Hematopoietic multipotent progenitor cell treated with erythropoietin and hydrocortisone succinate and interleukin-3 and kit ligand, for 6 days (in vitro differentiated cells): ENCODE measurements around the gene GMEB2.
"Not testable (repeated sequence)": the region's sequence is repeated elsewhere in the genome, so short reads cannot be mapped to it uniquely, and the experiment has no call there.

Experiments used
- DNase-seq: peaks from one replicate; pipeline ENCODE4 v3.0.0-alpha.2; 2015

Gene GMEB2

DNA sequence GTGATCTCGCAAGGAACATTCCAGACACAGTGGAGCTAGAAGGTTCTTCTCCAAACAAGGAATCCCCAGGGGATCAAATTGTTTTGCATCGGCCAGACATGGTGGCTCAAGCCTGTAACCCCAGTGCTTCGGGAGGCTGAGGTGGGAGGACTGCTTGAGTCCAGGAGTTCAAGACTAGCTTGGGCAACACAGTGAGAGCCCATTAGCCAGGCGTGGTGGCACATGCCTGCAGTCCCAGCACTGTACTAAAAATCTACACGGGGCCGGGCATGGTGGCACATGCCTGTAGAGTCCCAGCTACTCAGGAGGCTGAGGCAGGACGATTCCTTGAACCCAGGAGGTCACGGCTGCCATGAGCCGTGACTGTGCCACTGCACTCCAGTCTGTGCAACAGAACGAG is 15.3 kb downstream of the GMEB2 start:
- DNase-seq = no peak

DNA sequence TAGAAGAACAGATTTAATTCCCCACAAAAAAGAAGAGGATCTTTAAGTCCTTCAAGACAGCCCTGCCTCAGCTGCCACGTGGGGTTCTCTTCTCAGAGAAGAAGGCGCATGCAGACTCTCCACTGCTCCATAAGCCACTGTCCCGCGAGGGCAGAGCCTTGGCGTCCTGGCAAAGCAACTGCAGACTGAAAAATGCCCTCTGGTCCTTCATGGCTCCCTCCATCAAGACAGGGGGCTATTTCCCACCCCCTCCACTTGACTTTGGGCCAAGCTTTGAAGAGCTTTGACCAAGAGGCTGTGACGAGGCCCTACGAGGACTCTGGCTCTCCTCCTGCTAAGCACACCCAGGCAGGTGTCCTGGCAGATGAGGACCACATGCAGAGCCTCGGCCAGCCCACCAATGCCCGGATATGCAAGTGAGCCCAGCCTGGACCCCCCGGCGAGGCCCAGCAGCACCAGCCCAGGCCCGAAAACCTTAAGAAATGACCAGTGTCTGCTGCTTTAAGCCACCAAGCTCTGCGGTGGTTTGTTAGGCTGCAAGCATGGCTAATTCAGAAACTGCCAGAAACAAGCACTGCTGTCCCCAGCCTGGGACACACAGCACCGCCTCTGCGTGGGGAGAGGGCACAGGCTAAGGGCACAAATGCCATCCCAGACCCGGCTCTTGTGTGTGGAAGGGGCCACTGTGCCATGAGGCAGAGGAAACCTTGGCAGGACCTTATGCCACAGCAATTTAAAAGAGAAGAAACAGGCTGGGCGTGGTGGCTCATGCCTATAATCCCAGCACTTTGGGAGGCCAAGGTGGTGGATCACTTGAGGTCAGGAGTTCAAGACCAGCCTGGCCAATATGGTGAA is 16.1 kb downstream of the GMEB2 start:
- no peak for DNase-seq

DNA sequence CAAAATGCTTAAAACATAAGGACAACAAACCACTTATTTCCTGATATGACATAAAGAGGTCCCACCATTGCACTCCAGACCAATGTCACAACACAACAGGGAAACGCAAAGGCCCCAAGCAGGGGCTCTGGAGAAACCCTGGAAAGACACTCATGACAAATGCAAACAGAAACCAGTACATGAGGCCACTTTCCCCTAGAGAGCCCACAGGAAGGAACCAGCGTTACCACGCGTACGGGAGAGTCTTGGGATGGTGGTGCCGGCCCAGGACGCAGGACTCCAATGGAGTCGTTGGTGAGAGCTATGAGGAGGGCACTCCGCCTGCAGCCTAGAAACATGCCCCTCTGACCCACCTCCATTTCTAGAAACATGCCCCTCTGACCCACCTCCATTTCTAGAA is 20.2 kb downstream of the GMEB2 start:
- no peak for DNase-seq

DNA sequence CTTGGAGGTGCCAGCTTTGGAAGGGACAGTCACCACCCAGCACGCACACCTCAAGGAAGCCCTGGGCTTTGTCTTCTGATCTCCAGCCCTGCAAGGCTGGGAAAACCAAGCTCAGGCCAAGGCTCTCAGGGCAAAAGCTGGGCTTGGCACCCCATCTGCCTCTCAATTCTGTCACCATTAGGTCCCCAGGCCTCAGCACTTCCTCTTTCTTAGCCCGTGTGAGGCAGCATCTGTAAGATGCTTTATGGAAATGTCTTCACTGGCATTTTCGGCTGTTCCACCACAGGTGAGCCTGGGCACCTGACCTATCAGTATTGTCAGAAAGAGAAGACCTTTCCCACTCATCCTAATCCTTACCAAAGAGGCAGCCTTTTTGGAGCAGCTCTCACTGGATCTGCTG is 24.6 kb downstream of the GMEB2 start:
- DNase-seq = peak; percentile 14

DNA sequence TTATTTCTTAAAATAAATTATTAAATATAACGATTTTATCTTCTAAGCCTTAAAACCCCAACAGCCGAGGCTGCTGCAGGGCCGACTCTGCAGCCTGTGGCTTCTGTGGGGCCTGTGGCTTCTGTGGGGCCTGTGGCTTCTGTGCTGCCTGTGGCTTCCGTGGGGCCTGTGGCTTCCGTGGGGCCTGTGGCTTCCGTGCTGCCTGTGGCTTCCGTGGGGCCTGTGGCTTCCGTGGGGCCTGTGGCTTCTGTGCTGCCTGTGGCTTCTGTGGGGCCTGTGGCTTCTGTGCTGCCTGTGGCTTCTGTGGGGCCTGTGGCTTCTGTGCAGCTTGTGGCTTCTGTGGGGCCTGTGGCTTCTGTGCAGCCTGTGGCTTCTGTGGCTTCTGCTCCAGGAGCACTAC is 25.2 kb downstream of the GMEB2 start:
- DNase-seq = not testable (repeated sequence)

DNA sequence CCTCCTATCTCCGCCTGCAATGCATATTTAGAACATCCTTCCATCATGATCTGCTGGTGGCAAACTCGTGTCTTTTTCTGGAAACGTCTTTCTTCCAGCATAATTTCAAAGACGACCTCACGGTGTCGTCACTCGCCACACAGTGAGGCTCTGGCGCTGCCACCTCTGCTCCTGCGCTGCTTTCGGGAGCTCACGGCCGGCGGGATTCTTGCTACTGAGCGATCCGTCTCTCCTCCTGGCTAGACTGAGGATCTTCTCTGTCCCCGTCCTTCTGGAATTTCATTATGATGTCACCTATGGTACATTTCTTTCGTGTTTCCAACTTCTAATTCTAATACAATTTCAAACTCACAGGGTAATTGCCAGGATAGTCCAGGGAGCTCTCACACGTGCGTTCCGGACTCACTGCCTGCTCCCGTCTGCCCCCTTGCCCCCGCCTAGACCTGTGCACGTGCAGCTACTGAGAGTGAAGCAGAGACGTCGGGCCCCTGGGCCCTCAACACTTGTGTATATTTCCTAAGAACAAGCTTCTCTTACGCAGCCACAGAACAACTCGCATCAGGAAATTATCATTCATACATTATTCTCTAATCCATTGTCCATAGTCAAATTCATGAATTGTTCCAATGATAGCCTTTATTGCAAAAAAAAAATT is 27.4 kb downstream of the GMEB2 start:
- no peak for DNase-seq

DNA sequence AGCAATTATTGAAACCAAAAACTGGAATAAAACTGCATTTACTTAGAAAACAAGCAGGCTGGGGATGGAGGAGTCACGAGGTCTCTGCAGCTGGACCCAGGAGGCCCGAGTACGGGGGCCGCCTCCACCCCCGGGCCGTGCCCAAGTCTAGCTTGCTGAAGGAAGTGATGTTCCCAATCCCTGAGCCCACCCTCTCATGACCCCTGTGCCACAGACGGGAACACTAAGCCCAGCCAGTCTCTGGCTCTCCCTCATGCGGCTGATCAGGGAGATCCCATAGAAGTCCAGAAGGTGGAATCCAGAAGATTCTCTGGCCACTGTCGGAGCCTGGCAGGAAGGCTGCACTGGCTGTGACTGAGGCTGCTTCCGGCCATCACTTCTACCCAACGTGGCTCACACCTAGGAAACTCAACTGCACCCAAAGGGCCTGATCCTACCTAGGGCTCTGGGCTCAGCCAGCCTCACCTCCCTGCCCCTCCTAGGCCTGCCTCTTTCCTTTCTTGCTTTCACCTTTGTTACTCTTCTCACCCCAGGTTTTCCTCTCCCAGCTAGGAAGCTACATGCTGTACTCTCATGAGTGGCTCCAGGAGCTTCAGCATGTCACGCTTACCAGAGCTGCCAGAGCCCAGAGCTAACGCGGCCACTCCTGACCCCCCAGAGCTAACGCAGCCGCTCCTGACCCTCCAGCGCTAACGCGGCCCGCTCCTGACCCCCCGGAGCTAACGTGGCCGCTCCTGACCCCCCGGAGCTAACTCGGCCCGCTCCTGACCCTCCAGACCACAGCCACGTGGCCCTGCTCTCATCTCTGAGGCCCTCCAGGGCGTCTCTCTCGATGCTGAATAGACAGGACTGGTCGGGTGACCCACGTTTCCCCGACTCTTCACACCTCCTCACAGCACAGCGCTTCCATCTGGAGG is 28.2 kb downstream of the GMEB2 start:
- DNase-seq = no peak

DNA sequence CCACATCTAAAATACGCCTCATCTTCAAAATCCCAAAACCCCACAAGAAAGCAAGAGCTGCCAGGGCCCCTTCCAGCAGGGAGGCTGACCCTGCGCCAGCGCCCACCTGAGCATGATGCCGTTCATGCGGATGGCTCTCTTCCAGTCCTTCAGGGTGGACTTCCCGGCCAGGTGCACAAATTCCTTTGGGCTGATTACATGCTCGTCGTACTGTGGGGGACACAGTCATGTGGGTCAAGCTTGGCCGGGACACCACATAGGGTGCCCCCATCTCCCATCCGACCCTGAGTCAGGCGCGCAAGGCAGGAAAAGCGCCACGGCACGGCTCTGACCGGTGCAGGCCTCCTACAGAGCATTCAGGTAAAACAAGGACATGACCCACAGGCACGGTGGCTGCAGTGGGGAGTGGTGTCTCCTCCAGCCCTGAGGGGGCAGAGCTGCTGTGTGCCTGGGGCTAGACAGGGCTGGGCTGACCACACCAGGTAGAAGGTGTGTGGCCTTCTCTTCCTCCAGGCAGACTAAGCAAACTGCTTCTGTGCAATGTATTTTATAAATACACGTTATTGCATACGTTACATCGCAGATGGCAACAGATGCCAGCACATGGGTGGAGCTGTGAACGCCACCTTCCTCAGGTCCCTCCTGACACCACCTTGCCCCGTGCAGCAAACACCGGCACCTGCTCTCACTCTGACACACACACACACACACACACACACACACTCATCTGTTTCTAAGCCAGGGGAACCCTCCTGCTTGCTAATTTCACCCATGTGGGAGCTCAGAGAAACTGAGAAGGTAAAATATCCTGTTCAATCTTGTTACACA is 29.0 kb downstream of the GMEB2 start:
- DNase-seq = no peak

DNA sequence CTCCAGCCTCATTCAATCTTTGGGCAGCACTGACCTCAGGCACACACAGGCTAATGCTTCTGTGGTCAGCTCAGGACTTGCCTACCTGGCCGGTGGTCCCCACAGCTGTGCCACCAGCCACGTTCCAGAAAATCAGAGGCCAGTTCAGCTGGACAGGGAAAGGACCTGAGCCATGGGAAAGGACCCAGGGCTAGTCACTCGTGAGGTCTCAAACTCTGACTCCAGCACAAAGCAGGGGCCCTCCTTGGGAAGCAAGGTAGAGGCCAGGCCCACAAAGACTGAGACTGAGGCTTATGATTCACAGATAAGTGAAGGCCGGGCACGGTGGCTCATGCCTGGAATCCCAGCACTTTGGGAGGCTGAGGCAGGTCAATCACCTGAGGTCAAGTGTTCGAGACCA is 30.5 kb downstream of the GMEB2 start:
- no peak for DNase-seq

DNA sequence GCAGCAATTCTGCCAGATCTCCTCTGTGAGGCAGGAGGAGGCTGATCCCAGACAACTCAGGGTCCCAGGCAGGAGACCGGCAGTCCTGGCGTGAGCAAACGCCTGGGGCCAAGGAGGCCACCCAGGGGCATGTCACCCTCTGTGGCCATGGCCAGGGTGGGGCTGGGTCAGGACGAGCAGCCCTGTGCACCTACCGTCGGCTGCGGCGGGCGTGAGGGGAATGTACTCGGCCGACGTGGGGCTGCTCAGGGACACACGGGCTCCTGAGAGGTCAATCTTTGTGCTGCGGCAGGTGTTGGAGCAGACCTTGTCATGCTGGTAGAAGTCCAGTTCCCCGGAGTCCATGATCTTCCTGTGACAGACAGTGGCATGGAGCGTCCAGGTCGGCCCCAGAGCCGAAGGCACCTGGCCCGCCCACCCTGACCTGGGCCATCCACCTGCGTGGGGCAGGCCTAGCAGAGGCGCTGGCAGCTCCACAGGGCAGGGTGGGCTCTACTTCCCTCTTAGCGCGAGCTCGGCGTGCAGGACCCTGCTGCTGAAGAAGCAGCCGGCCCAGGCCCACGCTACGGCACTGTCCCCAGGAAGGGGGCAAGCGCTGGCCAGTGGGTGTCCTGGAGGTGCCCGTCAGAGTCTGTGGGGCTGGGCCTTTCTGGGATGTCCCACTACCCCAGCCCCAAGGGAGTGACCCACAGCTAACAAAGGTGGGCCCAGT is 31.3 kb downstream of the GMEB2 start:
- no peak for DNase-seq

DNA sequence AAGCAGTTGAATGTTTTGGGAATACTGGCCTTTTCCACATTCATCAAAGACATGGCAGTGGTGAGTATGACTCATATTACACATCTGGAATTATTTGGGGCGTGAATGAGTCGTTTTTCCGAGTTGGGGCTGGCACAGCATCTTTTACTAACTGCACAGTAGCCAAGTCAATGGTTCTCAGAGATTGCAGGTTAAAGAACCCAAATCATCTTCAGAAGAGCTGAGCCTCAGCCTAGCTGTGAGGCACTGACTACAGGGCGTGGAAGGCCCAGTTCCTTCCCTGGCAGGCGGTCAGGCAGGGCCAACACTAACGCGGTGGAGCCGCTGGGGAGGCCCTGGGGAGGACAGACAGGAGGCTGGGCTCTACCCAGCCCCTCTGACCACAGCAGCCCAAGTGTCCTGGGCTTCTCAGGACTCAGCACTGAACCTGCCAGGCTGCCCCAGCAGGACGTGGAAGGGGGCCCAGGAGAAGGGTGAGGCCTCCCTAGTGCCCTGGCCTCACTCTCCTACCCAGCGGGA is 32.8 kb downstream of the GMEB2 start:
- DNase-seq = no peak

DNA sequence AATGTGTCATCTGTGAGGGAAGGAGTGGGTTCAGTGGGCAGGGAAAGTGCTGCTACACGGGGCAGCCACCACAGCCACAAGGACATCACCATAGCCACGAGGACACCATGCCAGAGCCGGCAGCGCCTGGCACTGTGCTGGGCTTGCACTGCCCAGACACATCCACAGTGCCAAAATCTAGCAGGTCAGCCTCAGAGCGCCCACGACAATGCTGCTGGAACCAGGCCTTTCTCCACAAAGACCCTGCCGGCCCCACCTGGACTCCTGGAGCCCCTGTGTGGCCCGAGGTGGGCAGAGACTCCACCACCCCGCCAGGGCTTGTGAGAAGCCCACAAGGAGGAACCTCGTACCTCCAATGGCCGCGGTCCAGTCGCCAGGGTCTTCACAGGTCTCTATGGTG is 34.2 kb downstream of the GMEB2 start:
- no peak for DNase-seq

DNA sequence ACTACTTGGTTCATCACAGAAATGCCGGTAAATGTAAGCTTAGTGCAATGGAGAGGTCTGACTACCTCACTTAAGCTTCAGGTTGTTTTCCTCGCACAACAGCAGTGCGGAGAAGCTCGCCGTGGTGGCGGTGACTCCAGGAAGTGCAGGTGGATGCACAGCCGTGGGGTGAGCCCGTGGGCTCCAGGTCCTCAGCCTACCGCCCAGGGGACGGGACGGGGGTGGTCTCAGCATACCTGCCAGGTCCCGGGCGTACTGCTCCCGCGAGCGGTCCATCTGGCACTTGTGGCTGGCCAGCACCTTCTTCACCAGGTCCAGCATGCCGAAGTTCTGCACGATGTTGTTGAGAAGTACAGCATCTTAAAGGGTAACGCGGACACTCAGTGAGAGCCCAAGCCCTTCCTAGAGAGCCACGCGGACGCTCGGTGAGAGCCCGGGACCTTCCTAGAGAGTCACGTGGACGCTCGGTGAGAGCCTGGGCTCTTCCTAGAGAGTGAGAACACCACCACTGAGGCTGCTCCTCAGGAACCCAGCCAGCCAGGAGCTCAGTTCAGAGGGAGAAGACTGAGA is 35.0 kb downstream of the GMEB2 start:
- DNase-seq = no peak

DNA sequence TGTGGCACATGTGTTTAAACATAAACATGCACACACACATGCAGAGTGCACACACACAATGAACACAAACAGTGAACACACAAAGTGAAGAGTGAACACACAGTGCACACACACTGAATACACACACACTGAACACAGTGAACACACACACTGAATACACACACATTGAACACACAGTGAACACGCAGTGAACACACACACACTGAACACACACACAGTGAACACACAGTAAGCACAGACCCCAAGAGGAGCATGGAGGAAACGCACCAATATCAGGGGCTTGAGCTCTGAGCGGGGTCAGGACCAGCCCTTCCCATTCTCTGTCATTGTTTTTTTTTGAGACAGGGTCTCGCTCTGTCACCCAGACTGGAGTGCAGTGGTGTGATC is 35.8 kb downstream of the GMEB2 start:
- DNase-seq = no peak

DNA sequence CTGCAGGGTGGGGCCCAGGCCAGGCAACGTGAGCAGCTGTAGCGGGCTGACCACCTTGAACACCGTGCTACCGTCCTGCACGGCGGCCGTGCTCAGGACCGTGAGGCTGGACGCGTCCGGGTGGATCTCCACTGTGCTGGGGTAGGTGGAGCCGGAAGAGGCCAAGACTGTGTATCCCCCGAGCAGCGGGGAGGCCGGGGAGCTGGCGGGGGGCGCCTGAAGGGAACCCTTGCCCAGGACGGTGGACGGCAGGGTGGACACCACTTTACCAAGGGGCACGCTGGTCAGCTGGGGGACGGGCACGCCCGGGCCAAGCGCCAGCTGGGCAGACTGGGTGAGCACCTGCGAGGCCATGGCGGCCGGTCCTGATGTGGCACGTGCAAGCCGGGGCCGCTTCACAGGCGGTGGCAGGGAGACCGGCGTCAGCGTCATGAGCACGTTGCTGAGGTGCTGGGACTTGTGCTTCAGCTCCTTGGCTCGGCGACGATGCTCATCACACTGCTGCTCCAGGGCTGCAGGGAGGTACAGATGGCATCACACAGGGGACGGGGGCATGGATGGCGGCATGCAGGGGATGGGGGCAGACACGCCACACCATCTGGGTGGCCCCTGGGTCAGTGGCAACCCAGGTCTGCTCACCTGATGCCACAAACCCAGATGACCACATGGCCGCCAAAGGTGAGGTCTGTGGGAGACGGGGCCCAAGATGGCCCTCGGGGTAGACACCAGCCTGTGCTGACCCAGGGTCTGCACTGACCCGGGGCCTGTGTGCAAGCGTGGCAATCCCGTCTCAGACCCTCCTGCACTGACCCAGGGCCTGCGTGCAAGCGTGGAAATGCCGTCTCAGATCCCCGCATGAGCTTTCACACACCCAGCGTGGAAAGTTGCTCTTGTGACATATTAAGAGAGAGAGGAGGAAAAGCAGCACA is 36.4 kb downstream of the GMEB2 start:
- no peak for DNase-seq

DNA sequence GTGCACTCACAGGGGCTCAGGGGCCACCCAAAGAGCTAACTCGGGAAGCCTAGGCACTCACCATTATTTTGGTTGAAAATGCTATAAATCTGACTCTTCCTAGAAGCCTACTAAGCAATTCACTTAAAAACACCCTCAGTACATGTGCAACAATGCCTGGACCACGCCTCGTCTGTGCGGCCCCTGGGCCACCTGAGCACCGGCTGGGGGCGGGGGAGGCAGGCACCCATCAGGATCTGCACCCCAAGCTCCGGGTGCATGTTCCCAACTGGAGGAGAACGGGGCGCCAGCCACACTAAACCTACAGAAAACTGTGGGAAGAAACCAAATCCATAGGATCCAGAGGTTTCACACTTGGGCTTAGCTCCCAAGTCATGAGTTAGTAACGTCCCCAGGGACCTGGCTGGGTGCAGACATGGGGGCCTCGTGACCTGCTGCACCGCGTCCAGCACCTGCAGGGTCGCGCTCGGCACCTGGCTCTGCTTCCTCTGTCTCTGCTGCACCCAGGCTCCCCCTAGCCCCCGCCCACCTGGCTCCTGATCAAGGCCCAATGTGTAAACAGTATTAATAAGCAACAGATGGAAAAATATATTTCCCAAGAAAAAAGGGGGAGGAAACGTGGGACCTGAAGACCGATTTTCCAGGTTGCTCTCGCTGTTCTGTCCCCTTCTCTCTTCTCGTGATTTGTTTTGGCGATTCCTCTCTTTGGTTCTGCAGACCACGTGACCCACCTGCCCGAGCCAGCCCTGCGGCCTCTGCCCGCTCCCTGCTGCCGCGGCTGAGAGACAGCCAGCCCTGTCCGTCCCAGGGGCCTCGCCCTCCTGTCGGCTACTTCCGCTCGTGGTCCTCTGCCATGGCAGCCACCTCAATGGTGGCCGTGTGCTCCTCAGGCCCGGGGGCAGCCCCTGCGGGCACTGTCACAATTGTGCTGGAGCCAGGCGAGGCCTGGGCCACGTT is 37.4 kb downstream of the GMEB2 start:
- no peak for DNase-seq

DNA sequence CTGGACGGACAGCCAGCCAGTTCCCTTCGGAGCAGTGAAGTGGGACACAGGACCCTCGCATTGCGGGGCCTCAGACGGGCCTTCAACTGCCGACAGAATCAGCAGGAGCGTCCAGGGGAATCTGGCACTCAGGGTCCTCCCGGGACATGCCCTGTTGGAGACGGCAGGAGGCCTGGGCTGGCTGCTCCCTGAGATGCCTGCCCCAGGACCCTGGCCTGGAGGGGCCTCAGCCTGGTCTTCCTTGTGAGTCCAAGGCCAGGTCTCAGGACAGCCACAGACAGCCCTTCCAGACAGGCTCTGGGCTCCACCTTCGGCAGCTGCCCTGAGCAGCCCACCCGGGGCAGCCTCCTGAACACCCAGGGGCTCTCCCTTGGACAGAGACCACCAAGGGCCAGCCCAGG is 38.3 kb downstream of the GMEB2 start:
- DNase-seq = no peak

DNA sequence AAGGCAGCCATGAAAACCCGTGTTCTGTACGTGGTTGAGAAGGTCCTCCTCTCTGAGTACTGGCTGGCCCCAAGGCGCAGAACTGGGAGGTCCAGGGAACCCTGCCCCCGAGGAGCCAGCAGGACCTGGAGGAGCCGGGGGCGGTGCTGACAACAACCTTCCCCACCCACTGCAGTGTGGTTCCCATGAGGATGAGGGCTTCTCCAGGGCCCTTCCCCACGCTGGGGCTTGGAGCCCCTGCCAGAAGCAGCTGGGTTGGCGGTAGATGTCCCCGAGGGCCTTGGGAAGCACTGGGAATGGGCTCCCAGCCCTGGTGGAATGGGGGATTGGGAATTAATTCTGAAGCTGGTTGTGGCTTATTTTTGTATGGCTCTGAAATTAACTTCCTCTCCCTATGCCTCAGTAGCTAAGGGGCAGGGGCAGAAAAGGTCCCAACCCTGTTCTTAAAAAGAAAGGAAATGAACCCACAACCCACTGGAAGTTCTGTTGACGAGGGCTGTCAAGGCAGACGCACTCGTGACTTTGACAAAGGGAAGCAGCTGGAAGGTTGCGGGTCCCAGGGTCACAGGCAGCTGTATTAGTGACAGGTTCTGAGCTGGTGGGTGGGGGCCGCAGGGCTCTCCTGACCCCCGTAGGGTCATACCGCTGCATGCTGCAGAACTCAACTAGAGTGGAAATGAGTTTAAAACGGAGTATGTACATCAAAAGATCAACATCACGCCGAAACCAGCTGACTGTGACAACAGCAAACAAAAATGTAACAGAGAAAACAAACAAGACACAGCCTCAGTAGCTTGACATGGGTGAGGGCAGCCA is 38.9 kb downstream of the GMEB2 start:
- DNase-seq = no peak
